Liver (tissue), 9 donors: Measurements from ENCODE around the gene CTBP1. TPM values are rescaled to one million over a fixed set of nuclear protein-coding genes. Genes with fewer than 3 reads are reported as not detected.

Experiments
- DNase-seq: peaks from one replicate; pipeline ENCODE4 v3.0.0-alpha.2; 2017; ENCODE audit warnings: low spot score
- H3K27ac ChIP-seq, 2 donors: one replicate each; pipeline ENCODE4 v1.7.0; 2013; ENCODE audit warnings: inconsistent platforms in 2 of 2, low read length in 2 of 2, control low read depth in 1 of 2, low read depth in 1 of 2, mild to moderate bottlenecking in 1 of 2
- H3K27me3 ChIP-seq, 4 donors: one replicate each; pipeline versions ENCODE4 v1.6.1 to v1.7.0; 2013; ENCODE audit warnings: low read length in 3 of 4, inconsistent platforms in 1 of 4, mild to moderate bottlenecking in 1 of 4, moderate library complexity in 1 of 4; ENCODE audit not compliant: control insufficient read depth in 4 of 4, insufficient read depth in 4 of 4
- H3K36me3 ChIP-seq, 4 donors: one replicate each; pipeline versions ENCODE4 v1.6.1 to v1.7.0; 2013; ENCODE audit warnings: low read length in 3 of 4, mild to moderate bottlenecking in 3 of 4, low read depth in 1 of 4, moderate library complexity in 1 of 4; ENCODE audit not compliant: control insufficient read depth in 4 of 4, insufficient read depth in 3 of 4
- H3K4me1 ChIP-seq, 4 donors: one replicate each; pipeline versions ENCODE4 v1.6.1 to v1.7.0; 2013; ENCODE audit warnings: low read length in 3 of 4, mild to moderate bottlenecking in 3 of 4, moderate library complexity in 1 of 4; ENCODE audit not compliant: control insufficient read depth in 4 of 4, insufficient read depth in 4 of 4
- H3K4me3 ChIP-seq, 3 donors: one replicate each; pipeline versions ENCODE4 v1.6.1 to v1.7.0; 2013; ENCODE audit warnings: low read length in 3 of 3, control low read depth in 1 of 3, low read depth in 1 of 3, mild to moderate bottlenecking in 1 of 3
- H3K9ac ChIP-seq, 2 donors: one replicate each; pipeline ENCODE4 v1.7.0; 2013; ENCODE audit warnings: low read length in 2 of 2, mild to moderate bottlenecking in 2 of 2, moderate library complexity in 2 of 2, control low read depth in 1 of 2, low read depth in 1 of 2
- H3K9me3 ChIP-seq, 4 donors: one replicate each; pipeline versions ENCODE4 v1.6.1 to v1.7.0; 2013; ENCODE audit warnings: low read length in 3 of 4; ENCODE audit not compliant: control insufficient read depth in 4 of 4
- ATF3 ChIP-seq: IDR thresholded peaks from 2 replicates; pipeline ENCODE4 v1.6.1; 2016; ENCODE audit warnings: antibody characterized with exemption
- CTCF ChIP-seq: fragments of 150-350 bp; IDR thresholded peaks from 2 replicates; pipeline ENCODE4 v1.5.1; 2017; ENCODE audit warnings: improper control_type of control experiment, low read depth, low read length; ENCODE audit not compliant: missing input control
- FOXA1 ChIP-seq: IDR thresholded peaks from 2 replicates; pipeline ENCODE4 v1.6.1; 2016; ENCODE audit warnings: antibody characterized with exemption
- FOXA2 ChIP-seq: IDR thresholded peaks from 2 replicates; pipeline ENCODE4 v1.6.1; 2016; ENCODE audit warnings: antibody characterized with exemption
- HNF4A ChIP-seq, 2 donors: conservative IDR thresholded peaks; 2 replicates each; pipeline ENCODE4 v1.6.1; 2016; ENCODE audit warnings: antibody characterized with exemption in 2 of 2, mild to moderate bottlenecking in 2 of 2
- HNF4G ChIP-seq: IDR thresholded peaks from 2 replicates; pipeline ENCODE4 v1.6.1; 2016; ENCODE audit warnings: antibody characterized with exemption
- JUND ChIP-seq, 2 donors: IDR thresholded peaks; 2 replicates each; pipeline ENCODE4 v1.6.1; 2016; ENCODE audit warnings: antibody characterized with exemption in 2 of 2
- MAX ChIP-seq: IDR thresholded peaks from 2 replicates; pipeline ENCODE4 v1.6.1; 2016; ENCODE audit warnings: antibody characterized with exemption
- NR2F2 ChIP-seq: IDR thresholded peaks from 2 replicates; pipeline ENCODE4 v1.6.1; 2016; ENCODE audit warnings: antibody characterized with exemption
- RAD21 ChIP-seq, 2 donors: IDR thresholded peaks; 2 replicates each; pipeline ENCODE4 v1.6.1; 2016; ENCODE audit warnings: antibody characterized with exemption in 2 of 2, mild to moderate bottlenecking in 2 of 2
- REST ChIP-seq: IDR thresholded peaks from 2 replicates; pipeline ENCODE4 v1.6.1; 2016; ENCODE audit warnings: antibody characterized with exemption, mild to moderate bottlenecking
- RXRA ChIP-seq, 2 donors: IDR thresholded peaks; 2 replicates each; pipeline ENCODE4 v1.6.1; 2017 to 2018; ENCODE audit warnings: antibody characterized with exemption in 2 of 2, mild to moderate bottlenecking in 1 of 2
- SP1 ChIP-seq: IDR thresholded peaks from 2 replicates; pipeline ENCODE4 v1.6.1; 2018; ENCODE audit warnings: antibody characterized with exemption, mild to moderate bottlenecking
- TAF1 ChIP-seq: conservative IDR thresholded peaks from 2 replicates; pipeline ENCODE4 v1.6.1; 2016; ENCODE audit warnings: antibody characterized with exemption, mild to moderate bottlenecking
- YY1 ChIP-seq: IDR thresholded peaks from 2 replicates; pipeline ENCODE4 v1.6.1; 2016; ENCODE audit warnings: antibody characterized with exemption, mild to moderate bottlenecking
- ZBTB33 ChIP-seq: IDR thresholded peaks from 2 replicates; pipeline ENCODE4 v1.6.1; 2016; ENCODE audit warnings: antibody characterized with exemption
- WGBS: extraction: QIAGEN DNeasy Blood & Tissue Kit; methylation state at CpG from one replicate; pipeline ENCODE4 v1.1.7; 2013; 5-methylcytosine and 5-hydroxymethylcytosine counted together
- polyA plus RNA-seq, 2 donors: library from polyadenylated mRNA; stranded (reverse) in 1 of 2; unstranded in 1 of 2; fragments of 200-250 nt in 1 of 2; fragments of >200 nt in 1 of 2; fragmentation: Nextera tagmentation in 1 of 2; extraction: Ambion mirVana in 1 of 2; gene quantifications; one replicate each; pipeline versions ENCODE4 v1.2.1 to v1.2.3, GENCODE V29; 2013 to 2015
- total RNA-seq, 2 donors: library from RNA; depleted of rRNA; stranded (reverse); fragments of >200 nt; gene quantifications; one replicate each; pipeline ENCODE4 v1.2.3, GENCODE V29; 2014
- donor health status: healthy.
- donor health status: healthy.
- donor health status: healthy.
- donor health status: healthy.
- donor health status: healthy.

Gene CTBP1
- total and polyA plus RNA-seq, 4 donors, result 27.5 to 156 (median 79.5) TPM

- TF ChIP-seq REST (no peak), RXRA (IDR thresholded peaks at IDR 0.05) (no peak), HNF4A (conservative IDR thresholded peaks at IDR 0.05) (no peak), FOXA2 (no peak), RAD21 (IDR thresholded peaks at IDR 0.05) (no peak), TAF1 (no peak)
Measured at GRCh38 chr4:1171311-1172227, 77.4 kb downstream of the CTBP1 start (continued).

GRCh38 chr4:1170976-1171310 lies 78.0 kb downstream of the CTBP1 start:
- Histone ChIP-seq H3K4me1 (peaks cover 14 to 63% (median 26%) of the 10 kb centered on the region in 4 donors), H3K36me3 (peaks cover 1 to 6% (median 6%) of the 10 kb centered on the region in 4 donors), H3K9ac (no peak overlapping the region), H3K4me3 (peak overlapping the region in 1 of 3 donors; percentile 75), H3K27ac (no peak overlapping the region), H3K9me3 (no peaks in the 10 kb centered on the region), H3K27me3 (no peaks in the 10 kb centered on the region)
- DNase-seq, result no peak
- WGBS, result 60% methylated on average over 42 of the region's 42 CpGs
- TF ChIP-seq FOXA2 (no peak), MAX (no peak), SP1 (no peak), RXRA (IDR thresholded peaks at IDR 0.05) (no peak), HNF4G (no peak)

GRCh38 chr4:1170156-1170975 lies 78.6 kb downstream of the CTBP1 start:
- Histone ChIP-seq H3K4me1 (peaks cover 13 to 59% (median 25%) of the 10 kb centered on the region in 4 donors), H3K27me3 (no peaks in the 10 kb centered on the region), H3K9me3 (no peaks in the 10 kb centered on the region), H3K27ac (no peak overlapping the region), H3K36me3 (peaks cover 1 to 6% (median 6%) of the 10 kb centered on the region in 4 donors), H3K4me3 (no peak overlapping the region), H3K9ac (no peak overlapping the region)
- DNase-seq, result no peak
- WGBS, result 88% methylated on average over 37 of the region's 37 CpGs
- no peak for TF ChIP-seq FOXA1
- TF ChIP-seq FOXA2, result no peak
- TF ChIP-seq JUND (IDR thresholded peaks at IDR 0.05), result no peak
- no peak for TF ChIP-seq YY1
- TF ChIP-seq SP1, result no peak
- no peak for TF ChIP-seq HNF4G
- TF ChIP-seq CTCF, result no peak
- no peak for TF ChIP-seq RAD21 (IDR thresholded peaks at IDR 0.05)
- no peak for TF ChIP-seq TAF1
- TF ChIP-seq ATF3, result no peak
- TF ChIP-seq NR2F2, result no peak
- TF ChIP-seq ZBTB33, result no peak
- no peak for TF ChIP-seq RXRA (IDR thresholded peaks at IDR 0.05)
- TF ChIP-seq REST, result no peak
